GM21390 (cell line): ENCODE measurements around the gene IFITM1.
"Not testable (repeated sequence)": the region's sequence is repeated elsewhere in the genome, so short reads cannot be mapped to it uniquely, and the experiment has no call there.

Experiments
- ATAC-seq: cut with Tn5 transposase; IDR thresholded peaks from one replicate; pipeline ENCODE4 v1.9.1; 2021; ENCODE audit not compliant: unreplicated experiment

IFITM1 gene

DNA sequence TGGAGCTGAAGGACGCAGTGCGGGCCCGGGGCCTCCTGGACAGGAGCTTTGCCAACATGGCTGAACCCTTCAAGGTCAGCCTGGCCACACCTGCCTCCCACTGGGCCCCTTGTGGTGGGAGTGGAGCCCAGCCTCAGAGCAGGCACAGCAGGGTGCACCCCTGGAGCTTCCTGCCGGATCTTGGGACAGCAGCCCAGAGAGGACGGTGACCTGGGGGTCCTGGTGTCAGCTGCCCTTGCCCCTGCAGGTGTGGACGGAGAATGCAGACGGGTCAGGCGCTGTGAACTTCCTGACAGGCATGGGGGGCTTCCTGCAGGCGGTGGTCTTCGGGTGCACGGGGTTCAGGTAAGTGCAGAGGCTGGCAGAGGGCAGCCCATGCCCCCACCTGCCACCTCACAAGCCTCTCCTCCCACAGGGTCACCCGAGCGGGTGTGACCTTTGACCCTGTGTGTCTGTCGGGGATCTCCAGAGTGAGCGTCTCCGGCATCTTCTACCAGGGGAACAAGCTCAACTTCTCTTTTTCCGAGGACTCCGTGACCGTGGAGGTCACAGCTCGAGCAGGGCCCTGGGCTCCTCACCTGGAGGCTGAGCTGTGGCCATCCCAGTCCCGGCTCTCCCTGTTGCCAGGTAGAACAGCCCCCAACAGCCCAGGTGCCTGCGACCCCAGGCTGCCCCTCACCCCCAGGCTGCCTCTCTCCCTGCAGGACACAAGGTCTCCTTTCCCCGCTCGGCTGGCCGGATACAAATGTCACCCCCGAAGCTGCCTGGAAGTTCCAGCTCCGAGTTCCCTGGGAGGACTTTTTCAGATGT, 19.8 kb upstream of the IFITM1 start:
- no peak for ATAC-seq

DNA sequence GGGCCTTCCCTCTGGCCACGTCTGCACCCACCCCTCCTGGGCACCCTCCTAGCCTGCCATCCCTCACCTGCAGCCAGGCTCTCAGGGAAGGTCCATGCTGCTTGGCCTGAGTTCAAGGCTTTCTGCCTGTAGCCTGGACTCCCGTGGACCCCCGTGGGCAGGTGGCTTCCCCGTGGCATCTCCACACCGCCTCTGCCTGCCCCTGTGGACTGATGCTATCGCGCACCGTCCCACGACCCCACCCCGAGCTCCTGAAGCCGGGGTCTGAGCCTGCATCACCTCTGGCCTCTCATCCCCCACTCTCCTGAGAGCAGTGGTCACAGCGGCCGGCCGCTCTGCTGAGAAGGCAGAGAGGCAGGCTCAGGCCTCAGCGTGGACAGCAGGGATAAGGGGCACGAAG, 19.1 kb upstream of the IFITM1 start:
- ATAC-seq = no peak

DNA sequence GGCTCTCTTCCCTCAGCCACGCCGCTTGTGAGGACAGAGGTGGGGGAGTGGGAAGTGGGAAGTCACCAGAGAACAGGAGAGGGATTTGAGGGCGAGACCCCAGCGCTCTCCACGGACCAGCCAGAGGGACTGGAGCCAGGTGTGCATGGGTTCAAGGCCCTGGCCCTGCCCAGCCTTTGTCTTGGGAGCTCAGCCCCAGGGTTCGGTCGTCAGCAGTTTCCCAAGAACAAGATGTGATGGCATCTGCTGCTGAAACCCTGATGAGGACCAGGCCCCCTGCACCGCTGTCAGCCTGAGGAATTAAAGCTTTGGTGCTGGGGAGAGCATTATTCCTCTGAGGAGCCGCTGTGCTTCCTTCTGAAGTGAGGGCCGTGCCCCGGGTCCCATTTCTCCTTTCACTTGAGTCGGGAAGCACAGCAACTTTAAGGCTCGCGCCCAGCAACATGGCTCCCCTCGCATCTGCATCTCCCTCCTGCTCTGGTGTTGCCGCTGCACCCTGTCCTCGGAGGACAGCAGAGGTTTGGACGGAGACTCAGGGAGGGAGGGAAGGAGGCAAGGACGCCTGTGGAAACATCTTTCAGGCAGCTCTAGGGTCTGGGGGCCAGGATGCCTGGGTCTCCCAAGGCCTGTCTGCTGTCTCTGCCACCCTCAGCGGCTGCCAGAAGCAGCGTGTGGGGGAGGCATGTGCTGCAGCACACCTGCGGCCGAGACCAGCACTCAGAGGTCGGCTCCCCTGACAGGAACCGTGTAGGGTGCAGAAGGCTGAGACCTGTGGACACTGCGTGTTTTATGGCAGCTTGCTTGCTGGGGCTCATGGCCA, 18.3 kb upstream of the IFITM1 start:
- no peak for ATAC-seq

DNA sequence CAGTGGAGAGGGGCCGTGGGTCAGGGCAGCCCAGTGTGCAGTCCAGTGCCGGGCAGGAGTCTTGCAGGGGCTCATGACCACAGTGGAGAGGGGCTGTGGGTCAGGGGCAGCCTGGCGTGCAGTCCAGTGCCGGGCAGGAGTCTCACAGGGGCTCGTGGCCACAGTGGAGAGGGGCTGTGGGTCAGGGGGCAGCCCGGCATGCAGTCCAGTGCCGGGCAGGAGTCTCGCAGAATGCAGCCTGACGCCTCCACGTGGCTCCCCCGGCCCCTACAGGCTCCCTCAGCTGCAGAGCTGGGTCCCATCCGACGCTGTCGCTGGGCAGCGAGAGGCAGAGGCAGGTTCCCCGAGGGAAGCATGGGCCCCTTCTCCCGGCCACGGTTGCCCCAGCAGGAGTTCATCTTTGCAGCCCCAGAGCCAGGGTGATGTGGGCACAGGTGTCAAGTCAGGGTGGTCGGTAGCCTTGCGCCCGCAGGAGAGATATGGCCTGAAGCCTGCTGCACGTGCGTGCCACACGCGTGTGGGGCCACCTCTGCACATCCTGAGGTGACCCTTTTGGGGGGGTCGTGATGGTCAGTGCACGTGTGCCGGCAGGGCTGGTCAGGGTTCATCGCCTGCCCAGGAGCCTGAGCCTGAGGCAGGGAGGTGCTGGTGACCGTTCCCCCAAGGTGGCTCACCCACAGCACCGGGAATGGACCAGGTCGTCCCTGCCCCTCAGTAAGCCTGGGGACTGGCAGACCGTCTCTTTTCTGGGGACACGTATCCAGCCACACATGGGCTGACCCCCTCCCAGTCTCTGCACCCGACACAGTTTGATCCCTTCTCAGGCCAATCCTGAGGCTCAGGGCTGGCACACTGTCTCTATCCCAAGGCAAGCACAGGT, 17.4 kb upstream of the IFITM1 start:
- ATAC-seq = no peak

DNA sequence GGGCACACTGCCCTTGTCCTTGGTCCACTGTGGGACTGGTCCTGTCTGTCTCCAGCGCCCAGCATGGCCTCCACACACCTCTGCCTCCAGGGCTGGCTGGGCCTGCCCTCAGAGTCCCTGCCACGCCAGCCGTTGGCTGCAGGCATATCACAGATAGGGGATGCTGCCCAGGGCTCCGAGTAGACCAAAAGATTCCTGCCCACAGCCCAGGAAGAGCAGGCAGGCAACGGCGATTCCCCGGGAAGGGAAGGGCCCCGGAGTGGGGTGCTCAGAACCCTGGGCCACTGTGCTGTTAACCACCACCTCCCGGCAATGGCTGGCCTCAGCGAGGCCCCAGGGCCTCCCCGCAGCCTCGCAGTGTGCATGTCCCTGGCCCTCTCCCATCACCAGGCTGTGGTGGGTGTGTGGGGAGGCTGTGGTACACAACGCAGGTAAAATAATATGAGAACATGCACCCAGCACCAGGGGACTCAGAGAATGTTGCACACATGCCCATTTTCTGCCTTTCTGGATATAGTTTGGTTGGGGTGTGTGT, 16.7 kb upstream of the IFITM1 start:
- ATAC-seq = no peak

DNA sequence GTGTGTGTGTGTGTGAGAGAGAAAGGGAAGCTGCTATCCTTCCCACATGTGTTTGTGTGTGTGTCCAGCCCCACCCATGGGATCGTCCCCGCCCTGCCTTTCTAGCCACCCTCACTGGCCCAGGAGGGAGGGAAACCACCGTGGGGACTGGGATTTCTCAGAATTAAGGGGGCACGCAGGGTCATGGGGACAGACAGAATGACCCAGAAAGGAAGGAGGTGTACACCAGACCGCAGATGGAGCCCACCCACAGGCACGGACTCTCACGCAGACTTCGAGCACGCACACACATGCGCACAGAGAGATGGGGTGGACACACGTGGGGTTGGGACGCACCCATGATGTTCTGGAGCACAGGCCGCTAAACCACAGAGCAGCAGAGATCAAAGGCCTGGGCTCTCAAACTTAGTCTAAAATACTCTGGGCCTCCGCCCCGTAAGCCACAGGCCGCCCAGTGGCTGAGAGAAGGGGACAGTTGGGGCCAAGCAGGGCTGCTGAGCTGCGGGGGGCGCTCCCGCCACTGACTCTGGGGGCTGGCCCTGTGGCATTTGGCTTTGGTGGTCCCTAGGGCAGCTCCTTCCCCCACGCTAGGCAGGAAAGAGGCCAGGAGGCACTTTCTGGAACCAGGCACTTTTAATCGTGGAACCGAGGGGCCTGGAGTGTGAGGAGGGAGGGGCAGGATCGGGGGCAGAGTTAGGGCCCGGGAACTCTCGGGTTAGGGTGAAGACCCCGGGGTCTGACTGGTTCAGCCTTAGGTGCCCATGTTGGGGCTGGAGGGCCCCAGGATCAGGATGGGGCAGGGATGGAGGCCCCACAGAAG, 16.0 kb upstream of the IFITM1 start:
- ATAC-seq = no peak

DNA sequence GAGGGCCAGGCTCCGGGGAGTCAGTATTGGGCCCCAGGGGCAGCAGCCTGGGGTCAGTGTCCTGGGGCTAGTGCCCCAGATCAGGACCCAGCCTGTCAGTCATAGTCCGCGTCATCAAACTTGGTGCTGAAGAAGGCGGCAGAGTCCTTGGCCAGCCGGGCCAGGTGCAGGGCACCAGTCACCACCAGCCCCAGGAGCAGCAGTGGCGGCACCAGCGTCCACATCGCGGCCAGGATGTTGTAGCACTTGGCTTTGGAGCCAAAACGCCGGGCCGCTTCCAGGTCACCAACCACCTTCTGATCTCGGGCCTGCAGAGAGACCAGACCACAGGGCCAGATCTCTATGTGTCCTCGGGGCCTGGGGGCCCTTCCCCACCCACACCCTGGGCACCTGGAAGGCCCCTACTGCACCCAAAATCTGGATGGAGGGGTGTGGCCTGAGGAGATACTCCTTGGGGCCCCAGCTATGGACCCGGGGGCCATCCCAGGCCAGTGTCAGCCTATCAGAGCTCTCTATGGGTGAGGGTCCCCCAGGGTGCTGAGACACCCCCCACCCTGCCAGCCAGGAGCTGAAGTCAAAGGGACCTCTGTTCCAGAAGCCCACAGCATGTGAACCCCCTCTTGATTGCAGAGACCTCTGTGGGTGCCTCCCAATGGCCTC, 15.3 kb upstream of the IFITM1 start:
- no peak for ATAC-seq

DNA sequence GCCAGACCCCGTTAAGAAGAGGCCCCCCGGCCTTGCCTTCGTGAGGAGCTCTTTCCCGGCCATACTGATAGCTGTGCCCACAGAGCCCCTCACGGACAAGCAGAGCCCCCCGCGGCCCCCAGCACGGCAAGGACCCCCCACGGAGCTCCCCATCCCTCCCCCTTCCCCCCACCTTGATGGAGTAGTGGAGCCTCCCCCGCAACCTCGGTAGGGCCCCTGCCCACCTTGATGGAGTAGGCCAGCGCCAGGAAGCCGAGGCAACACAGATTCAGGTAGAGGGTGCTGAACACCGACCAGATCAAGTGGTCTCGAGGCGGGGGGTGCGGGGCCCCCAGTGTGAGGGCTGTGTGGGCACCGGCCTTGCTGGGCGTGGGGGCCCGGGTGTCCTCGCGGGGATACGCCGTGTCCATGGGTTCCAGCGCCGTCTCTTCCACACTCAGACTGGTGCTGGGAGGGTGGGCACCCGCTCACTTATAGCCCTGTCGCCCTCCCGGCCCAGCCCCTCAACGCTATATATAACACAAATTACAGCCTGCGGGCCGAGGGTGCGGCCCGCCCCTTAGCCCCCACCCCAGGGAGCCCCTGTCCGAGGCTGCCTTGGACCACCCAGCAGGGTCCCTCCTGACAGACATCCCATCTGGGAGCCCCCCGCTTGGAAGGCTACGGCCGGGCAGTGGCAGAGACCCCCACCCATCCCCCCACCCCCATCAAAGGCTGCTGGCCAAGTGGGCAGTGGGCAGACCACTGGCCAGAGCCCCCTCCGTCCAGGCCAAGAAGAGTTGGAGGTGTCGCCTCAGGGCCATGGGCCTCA, 14.6 kb upstream of the IFITM1 start, which contains the start of gene IFITM5:
Gene IFITM5 (minus strand): TSS at position 446 of the 811 bp plus-strand sequence. CDS start 36 bp downstream, at position 410.
- no peak for ATAC-seq

DNA sequence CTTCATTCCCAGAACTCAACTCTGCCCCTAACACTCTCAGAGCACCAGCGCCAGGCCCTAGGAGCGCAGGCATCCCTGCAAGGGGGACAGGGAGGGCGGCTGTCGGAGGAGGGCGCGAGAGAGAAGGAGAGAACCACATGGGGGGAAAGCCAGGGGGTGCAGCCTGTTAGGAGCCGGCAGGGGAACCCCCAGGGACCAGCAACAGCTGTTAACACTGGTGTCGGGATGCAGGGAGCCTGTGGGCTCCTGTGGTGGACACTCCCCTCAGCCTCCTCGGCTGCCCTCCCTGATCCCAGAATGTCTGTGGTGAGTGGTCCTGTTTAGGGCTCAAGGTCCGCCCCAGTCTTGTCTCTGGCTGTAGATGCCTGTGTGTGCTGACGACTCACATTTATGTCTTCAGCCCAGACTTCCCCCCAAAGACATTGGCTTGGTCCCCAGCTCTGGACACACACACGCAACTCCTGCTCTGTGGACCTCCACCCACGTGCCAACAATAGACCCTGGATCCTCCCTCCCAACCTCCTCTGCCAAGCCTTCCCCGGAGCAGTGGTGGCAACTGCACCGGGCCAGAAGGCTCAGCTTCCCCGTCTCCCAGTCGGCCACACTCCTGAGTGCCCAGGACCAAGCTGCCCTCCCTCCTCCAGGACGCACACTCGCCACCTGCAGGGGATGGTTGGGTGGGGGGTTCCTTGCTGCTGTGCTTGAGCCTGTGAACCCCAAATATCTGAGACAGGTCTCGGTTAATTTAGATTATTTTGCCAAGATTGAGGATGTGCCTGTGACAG, 13.7 kb upstream of the IFITM1 start:
- ATAC-seq = no peak

DNA sequence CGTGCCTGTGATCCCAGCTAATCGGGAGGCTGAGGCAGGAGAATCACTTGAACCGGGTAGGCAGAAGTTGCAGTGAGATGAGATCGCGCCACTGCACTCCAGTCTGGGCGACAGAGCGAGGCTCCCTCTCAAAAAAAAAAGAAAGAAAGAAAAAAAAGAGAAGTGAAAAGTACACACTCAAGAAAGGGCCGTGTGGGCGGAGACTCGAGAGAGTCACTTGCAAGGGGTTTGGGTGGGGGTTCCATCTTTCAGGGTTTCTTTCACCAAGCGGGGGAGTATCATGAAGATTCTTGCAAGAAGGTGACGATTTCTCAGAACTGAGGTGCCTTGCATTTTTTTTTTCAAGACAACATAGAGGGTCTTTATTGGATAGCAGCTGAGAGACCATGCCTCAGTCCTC, 10.5 kb upstream of the IFITM1 start:
- no peak for ATAC-seq

DNA sequence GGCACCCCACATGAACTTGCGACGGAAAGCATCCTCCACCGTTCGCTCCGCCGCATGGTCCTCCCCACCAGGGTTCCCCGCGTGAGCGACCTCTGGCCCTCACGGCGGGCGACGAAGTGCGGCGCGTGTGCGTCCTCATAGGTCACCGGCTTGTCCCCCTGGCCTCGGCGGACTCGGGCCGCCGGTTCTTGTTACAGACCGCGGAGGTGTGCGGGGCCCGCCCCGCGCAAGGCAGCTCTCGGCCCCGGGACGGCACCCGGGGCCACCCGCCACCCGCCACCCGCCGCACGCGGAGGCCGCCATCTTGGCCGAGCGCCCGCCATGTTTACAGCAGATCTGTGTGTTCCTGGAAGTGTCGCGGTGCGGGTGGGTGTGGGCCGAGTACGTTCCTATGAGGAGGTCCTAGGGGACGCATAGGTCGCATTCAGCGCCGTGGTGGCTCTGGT, 9.8 kb upstream of the IFITM1 start:
- no peak for ATAC-seq

DNA sequence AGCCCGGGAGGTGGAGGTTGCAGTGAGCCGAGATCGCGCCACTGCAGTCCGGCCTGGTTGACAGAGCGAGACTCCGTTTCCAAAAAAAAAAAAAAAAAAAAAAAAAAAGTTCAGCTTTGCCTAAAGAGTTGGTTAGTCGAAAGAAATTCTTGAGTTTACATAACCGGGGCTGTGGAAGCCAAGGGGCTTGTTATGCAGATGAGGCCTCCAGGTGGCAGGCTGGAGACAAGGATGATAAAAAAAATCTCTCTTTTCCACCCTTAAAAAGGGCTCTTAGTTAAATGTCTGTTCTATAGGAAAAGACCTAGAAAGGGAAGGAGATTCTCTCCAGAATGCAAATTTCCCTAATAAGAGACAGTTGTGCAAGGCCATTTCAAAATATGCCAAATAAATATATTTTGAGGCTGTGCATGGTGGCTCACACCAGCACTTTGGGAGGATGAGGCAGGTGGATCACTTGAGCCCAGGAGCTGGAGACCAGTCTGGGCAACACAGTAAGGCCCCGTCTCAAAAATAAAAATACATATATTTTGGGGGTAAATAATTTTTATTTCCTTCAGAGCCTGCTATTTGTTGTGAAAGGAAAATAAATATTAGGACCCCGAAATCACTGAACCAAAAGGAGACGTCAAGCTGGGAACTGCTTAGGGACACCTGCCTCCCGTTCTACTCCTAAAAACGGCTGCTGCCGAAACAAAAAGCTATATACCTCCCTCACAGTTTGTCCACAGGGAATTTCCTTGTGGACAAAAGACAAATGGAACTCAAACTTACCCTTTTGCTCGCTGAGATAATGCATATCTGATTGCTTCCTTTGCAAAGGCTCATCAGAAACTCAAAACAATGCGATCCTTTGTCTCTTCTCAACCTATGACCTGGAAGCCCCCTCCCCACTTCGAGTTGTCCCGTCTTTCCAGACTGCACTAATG, 8.7 kb upstream of the IFITM1 start:
- no peak for ATAC-seq

DNA sequence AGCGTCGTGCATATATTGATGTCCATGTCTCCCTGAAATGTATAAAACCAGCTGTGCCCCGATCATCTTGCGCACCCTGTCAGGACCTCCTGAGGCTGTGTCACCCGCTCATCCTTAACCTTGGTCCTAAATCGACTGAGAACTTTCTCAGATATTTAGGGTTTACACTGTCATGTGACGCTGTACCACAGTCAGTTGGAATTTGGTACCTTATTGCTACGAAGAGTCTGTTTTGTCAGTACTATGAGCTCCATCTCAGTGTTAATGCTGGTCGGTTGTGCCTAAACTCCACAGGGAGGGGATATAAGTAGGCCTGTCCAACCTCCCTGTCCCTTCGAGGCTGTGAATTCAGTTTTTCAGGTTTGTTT, 8.0 kb upstream of the IFITM1 start:
- ATAC-seq = no peak

DNA sequence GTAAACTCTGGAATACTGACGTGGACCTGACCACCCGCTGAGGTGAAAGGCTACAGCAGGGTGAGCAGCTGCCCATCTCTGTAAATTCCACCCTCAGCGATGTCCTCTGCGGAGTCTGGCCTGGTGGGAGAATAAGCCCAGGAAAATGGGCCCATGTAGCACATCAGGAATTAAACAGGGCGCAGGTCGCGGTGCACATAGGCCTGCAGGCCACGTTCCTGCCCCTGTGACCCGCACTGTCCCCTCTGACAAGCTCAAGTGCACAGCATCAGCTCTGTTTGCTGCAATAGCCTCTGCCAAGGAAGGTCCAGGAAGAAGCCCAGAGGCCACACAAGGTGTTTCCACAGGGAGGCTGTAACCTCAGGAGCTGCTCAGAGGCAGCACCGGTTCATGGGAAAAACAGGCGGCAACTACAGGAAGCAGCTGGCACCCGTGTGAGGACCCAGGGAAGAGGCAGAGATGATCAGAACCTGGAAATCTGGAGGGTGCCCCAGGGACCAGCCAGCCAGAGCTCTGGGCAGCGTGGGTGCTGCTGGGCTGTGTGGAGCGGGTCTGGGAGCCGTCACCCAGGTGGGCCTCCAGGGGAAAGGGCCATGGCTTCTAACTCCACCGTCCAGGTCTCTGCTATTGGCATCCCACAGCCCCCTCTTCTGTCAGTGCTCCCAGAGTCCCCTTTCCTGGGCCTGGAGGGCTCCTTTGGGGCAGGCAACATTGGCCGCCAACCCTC, 7.0 kb upstream of the IFITM1 start:
- ATAC-seq = no peak

DNA sequence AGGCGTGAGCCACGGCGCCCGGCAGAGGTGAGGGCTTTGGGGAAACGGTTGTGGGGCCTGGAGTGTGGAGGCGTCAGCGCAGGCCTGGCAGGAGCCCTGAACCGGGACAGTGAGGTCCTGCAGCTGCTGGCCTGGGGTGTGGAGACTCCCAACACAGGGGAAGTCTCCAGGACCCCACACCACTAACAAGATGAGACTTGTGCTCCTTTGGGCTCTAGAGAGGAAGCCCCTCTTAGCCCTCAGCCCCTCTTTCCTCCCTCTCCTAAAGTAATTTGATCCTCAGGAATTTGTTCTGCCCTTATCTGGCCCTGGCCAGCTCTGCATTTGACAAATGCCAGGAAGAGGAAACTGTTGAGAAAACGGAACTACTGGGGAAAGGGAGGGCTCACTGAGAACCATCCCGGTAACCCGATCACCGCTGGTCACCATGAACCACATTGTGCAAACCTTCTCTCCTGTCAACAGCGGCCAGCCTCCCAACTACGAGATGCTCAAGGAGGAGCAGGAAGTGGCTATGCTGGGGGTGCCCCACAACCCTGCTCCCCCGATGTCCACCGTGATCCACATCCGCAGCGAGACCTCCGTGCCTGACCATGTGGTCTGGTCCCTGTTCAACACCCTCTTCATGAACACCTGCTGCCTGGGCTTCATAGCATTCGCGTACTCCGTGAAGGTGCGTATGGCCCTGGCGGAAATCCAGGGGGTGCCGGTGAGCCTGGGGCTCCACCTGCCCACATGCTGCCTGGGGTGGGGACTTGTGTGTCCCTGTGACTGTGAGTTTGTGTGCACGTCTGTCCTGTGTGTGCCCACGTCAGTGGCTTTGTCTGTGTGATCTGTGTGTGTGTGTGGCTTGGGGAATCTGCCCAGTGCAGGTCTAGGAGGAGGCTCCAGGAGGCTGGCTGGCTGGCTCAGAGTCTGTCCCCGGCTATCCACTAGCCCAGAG, 5.8 kb upstream of the IFITM1 start, which contains the start of gene IFITM2:
Gene IFITM2 (plus strand): TSS at position 51 of the 943 bp plus-strand sequence. CDS start 377 bp downstream, at position 428.
- ATAC-seq = not testable (repeated sequence)
